Measurements from ENCODE around the gene CSTF2. TPM values are rescaled to one million over a fixed set of nuclear protein-coding genes. Genes with fewer than 3 reads are reported as not detected.

Gene CSTF2
- polyA plus RNA-seq, 4 donors = 21.4 to 23.5 (median 22.8) TPM

DNA sequence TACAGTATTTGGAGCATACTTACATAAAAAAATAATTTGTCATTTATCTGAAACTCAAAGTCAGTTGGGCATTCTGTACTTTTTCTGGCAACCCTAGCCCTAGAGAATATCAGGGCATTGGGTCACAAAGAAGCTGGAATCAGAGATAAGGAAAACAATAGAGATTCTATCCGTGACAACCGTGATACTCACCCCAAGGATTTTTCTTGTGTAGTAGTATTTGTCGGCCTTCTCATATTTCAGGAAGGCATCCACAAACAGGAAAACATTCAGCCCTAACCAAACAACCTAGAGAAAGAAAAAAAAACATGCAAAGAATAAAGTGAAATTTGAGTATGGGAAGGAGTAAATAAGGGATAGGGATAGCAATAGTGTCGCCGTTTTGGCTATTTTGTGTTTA lies 50.3 kb downstream of the CSTF2 start:
- DNase-seq (ENCODE audit: low read depth in 4 of 4, low spot score in 3 of 4) = no peak

DNA sequence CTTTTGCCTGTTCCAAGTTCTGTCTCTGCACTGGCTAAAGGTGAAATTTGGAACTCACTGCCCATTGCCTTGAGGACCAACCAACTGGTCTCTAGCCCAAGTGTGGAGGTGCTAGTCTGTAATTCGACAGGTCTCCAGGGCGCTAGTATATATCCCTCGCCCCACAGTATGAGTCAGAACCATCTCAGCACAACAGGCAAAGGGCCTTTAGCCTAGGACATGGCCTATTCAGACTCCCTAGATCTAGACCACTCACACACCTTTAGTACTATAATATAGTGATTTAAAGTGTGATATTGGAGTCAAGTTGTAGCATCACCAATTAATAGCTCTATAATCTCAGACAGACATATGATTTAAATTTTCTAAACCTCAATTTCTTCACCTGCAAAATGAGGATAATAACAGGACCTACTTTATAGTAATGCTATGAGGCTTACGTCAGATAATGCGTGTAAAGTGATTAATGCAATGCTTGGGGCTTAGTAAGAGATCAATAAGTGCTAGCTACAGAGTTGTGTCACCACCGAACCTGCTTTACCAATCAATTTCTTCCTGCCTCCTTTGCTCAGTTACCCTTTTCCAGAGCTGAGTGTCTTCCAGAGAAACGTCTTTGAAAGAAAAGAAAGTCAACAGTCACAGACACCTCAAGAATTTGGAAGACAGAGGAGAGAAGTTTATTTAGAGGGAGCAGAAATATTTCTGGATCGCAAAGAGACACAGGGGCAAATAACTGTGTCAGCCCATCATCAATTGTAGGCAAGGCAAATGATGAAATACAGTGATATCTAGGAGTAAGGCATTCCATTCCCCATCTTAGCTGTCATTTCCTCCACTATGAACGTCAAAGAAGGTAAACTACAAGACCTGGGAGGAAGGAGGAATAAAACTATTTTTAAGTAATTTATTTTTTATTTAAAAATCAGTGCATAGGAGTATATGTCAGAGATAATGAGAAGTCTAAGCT lies 51.7 kb downstream of the CSTF2 start:
- no peak for DNase-seq (ENCODE audit: low read depth in 4 of 4, low spot score in 3 of 4)

DNA sequence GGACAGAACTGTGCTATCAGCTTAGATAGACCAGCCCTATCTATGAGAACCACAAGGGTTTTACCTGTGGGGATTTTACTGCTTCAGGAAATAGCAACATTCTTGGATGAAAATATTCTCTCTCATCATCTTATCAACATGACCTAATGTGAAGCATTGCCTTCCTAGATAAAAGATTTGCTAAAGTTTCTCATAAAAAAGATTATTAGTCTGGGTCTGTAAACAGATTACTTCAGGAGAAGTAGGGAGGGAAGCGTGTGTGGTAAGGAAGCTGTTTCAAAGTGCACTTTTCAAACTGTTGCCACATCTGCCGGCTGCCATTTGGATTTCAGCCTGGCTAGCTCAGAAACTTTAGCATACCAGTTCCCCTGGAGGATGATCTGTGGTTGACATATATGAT lies 54.1 kb downstream of the CSTF2 start, which contains the start of gene NOX1:
Gene NOX1, minus strand, starts transcription at position 35 of the 400 bp plus-strand sequence. CDS start 220 bp downstream, outside the sequence.
- no peak for DNase-seq (ENCODE audit: low read depth in 4 of 4, low spot score in 3 of 4)

DNA sequence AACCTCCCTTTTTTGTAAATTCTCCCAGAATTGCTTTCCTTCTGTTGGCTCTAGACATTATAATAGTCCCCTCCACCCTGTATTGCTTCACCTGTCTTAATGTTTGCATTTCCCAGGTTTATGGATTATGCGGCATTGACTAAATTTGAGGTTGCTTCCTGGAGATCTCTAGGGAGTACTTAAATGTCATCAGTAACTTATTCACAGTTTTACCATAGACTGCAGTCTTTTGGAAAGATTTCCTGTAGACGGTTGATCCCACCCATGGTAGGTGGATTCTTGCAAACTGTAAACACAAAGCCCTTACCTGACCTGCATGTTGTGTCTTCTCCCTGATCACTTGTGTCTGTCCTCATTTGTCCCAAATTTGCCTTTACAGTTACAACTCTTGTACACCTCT lies 60.2 kb downstream of the CSTF2 start:
- no peak for DNase-seq (ENCODE audit: low read depth in 4 of 4, low spot score in 3 of 4)

DNA sequence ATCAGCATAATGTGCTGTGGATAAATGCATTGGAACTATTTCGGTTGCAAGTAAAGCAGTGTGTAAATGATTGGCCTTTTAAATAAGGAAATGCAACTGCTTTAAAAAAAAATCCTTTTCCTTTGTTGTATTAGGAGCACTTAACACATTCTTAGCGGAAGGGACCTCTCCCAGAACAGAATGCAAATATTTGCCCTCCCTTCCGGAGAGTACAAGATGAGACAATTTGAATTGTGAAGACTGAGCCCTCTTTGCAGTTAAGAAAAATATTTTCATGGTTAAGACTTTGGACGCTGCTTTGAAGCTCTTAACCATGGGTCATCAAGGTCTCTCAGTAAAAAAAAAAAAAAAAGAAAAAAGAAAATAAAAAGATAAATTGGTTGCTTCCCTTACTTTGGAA lies 63.5 kb downstream of the CSTF2 start:
- no peak for DNase-seq (ENCODE audit: low read depth in 4 of 4, low spot score in 3 of 4)

Other genes starting within 250 kb of the CSTF2 start
- 1 to 10 TPM; 3.2 to 3.8 (median 3.5) TPM for gene TNMD, start 235.5 kb upstream of the CSTF2 start, polyA plus RNA-seq (ENCODE audit: insufficient read length in 4 of 4)
- gene TSPAN6, start 183.6 kb upstream of the CSTF2 start, polyA plus RNA-seq (ENCODE audit: insufficient read length in 4 of 4) = 100 to 1,000 TPM; 161 to 184 (median 176) TPM
- gene SRPX2, start 176.2 kb upstream of the CSTF2 start, polyA plus RNA-seq (ENCODE audit: insufficient read length in 4 of 4) = 10 to 100 TPM; 10.5 to 13.0 (median 11.6) TPM
- gene SYTL4, start 88.3 kb upstream of the CSTF2 start, polyA plus RNA-seq (ENCODE audit: insufficient read length in 4 of 4) = 10 to 100 TPM; 22.6 to 24.1 (median 23.5) TPM
- 1 to 10 TPM in 3 of 4 donors, under 1 TPM in 1; 0.42 to 1.2 (median 1.1) TPM for gene NOX1, start 54.0 kb downstream of the CSTF2 start, polyA plus RNA-seq (ENCODE audit: insufficient read length in 4 of 4)
- under 1 TPM; 0.32 to 0.34 (median 0.33) TPM for gene XKRX, start 108.5 kb downstream of the CSTF2 start, polyA plus RNA-seq (ENCODE audit: insufficient read length in 4 of 4)
- gene ARL13A, start 149.3 kb downstream of the CSTF2 start, polyA plus RNA-seq (ENCODE audit: insufficient read length in 4 of 4) = under 1 TPM; 0.18 to 0.40 (median 0.29) TPM
- 10 to 100 TPM; 11.0 to 12.4 (median 11.6) TPM for gene TRMT2B, start 231.7 kb downstream of the CSTF2 start, polyA plus RNA-seq (ENCODE audit: insufficient read length in 4 of 4)